ENCODE results near the gene SGMS1.
A peak's percentile ranks its signal among the peaks of the same experiment; 100 is the strongest.

SGMS1 gene

GRCh38 chr10:50614444-50615137 lies 9.2 kb downstream of the SGMS1 start:
- peaks cover 23% of the 10 kb centered on the region for H3K4me1 ChIP-seq (ENCODE audit: control insufficient read depth, low read length)
- H3K4me2 ChIP-seq (ENCODE audit: low read length) = no peak overlapping the region
- no peaks in the 10 kb centered on the region for H3K9me2 ChIP-seq (replicated peaks; ENCODE audit: control insufficient read depth, low read length)
- no peak overlapping the region for H3K4me3 ChIP-seq (ENCODE audit: low read length)
- TF ChIP-seq CTCF (IDR thresholded peaks at IDR 0.05; ENCODE audit: low read depth, low read length, poor library complexity, severe bottlenecking) = peak; percentile 36
- no peak for TF ChIP-seq EZH2phosphoT487 (IDR thresholded peaks at IDR 0.05; ENCODE audit: borderline replicate concordance, low read length)
- no peaks in the 10 kb centered on the region for H3K27me3 ChIP-seq (ENCODE audit: control insufficient read depth, low read length)
- H3K27ac ChIP-seq (ENCODE audit: low read depth, low read length) = no peak overlapping the region
- H4K20me1 ChIP-seq (ENCODE audit: control insufficient read depth, insufficient read depth, low read depth, low read length) = peaks cover 4% of the 10 kb centered on the region; the same call in 1 of the 2 replicates
- H3K36me3 ChIP-seq (ENCODE audit: control insufficient read depth, low read length) = no peaks in the 10 kb centered on the region
- peaks cover 58% of the 10 kb centered on the region for H3K79me2 ChIP-seq (ENCODE audit: control insufficient read depth, low read length)
- H3K9me3 ChIP-seq (ENCODE audit: control insufficient read depth, insufficient read depth, low read length) = no peaks in the 10 kb centered on the region
- H3F3A ChIP-seq (ENCODE audit: control insufficient read depth, insufficient read depth) = no peaks in the 10 kb centered on the region

GRCh38 chr10:50613726-50614443 lies 9.9 kb downstream of the SGMS1 start:
- H3K9me2 ChIP-seq (replicated peaks; ENCODE audit: control insufficient read depth, low read length) = no peaks in the 10 kb centered on the region
- no peak overlapping the region for H3K4me2 ChIP-seq (ENCODE audit: low read length)
- no peak overlapping the region for H3K27ac ChIP-seq (ENCODE audit: low read depth, low read length)
- no peaks in the 10 kb centered on the region for H3K27me3 ChIP-seq (ENCODE audit: control insufficient read depth, low read length)
- H3K79me2 ChIP-seq (ENCODE audit: control insufficient read depth, low read length) = peaks cover 52% of the 10 kb centered on the region
- TF ChIP-seq CTCF (IDR thresholded peaks at IDR 0.05; ENCODE audit: low read depth, low read length, poor library complexity, severe bottlenecking) (no peak), EZH2phosphoT487 (IDR thresholded peaks at IDR 0.05; ENCODE audit: borderline replicate concordance, low read length) (no peak)
- H4K20me1 ChIP-seq (ENCODE audit: control insufficient read depth, insufficient read depth, low read depth, low read length) = peaks cover 3% of the 10 kb centered on the region; the same call in 1 of the 2 replicates
- no peaks in the 10 kb centered on the region for H3K36me3 ChIP-seq (ENCODE audit: control insufficient read depth, low read length)
- H3K4me1 ChIP-seq (ENCODE audit: control insufficient read depth, low read length) = peaks cover 16% of the 10 kb centered on the region
- no peak overlapping the region for H3K4me3 ChIP-seq (ENCODE audit: low read length)
- H3K9me3 ChIP-seq (ENCODE audit: control insufficient read depth, insufficient read depth, low read length) = no peaks in the 10 kb centered on the region
- no peaks in the 10 kb centered on the region for H3F3A ChIP-seq (ENCODE audit: control insufficient read depth, insufficient read depth)

GRCh38 chr10:50613150-50613549 lies 10.6 kb downstream of the SGMS1 start:
- H3K79me2 ChIP-seq (ENCODE audit: control insufficient read depth, low read length) = peaks cover 45% of the 10 kb centered on the region
- no peak overlapping the region for H3K27ac ChIP-seq (ENCODE audit: low read depth, low read length)
- TF ChIP-seq CTCF (IDR thresholded peaks at IDR 0.05; ENCODE audit: low read depth, low read length, poor library complexity, severe bottlenecking) = no peak
- no peak for TF ChIP-seq EZH2phosphoT487 (IDR thresholded peaks at IDR 0.05; ENCODE audit: borderline replicate concordance, low read length)
- no peak overlapping the region for H3K4me2 ChIP-seq (ENCODE audit: low read length)
- H3F3A ChIP-seq (ENCODE audit: control insufficient read depth, insufficient read depth) = no peaks in the 10 kb centered on the region
- H3K9me2 ChIP-seq (replicated peaks; ENCODE audit: control insufficient read depth, low read length) = no peaks in the 10 kb centered on the region
- no peaks in the 10 kb centered on the region for H3K36me3 ChIP-seq (ENCODE audit: control insufficient read depth, low read length)
- no peaks in the 10 kb centered on the region for H3K9me3 ChIP-seq (ENCODE audit: control insufficient read depth, insufficient read depth, low read length)
- no peak overlapping the region for H3K4me3 ChIP-seq (ENCODE audit: low read length)
- H3K4me1 ChIP-seq (ENCODE audit: control insufficient read depth, low read length) = peaks cover 9% of the 10 kb centered on the region
- H4K20me1 ChIP-seq (ENCODE audit: control insufficient read depth, insufficient read depth, low read depth, low read length) = no peaks in the 10 kb centered on the region; the same call in 1 of the 2 replicates
- no peaks in the 10 kb centered on the region for H3K27me3 ChIP-seq (ENCODE audit: control insufficient read depth, low read length)

Data from DOHH2 (cell line).